AG09319 (cell line): ENCODE data around the gene ATP10B.

Experiments
- DNase-seq: peaks from one replicate; pipeline ENCODE4 v3.0.0-alpha.2; 2010; ENCODE audit warnings: low read depth; ENCODE audit errors: extremely low read depth
- TF ChIP-seq, protein P1 (sequence below): IDR thresholded peaks from 2 replicates; pipeline ENCODE4 v1.5.1; 2011; ENCODE audit warnings: low read depth, mild to moderate bottlenecking, inconsistent platforms, low read length, moderate library complexity

Gene ATP10B

DNA sequence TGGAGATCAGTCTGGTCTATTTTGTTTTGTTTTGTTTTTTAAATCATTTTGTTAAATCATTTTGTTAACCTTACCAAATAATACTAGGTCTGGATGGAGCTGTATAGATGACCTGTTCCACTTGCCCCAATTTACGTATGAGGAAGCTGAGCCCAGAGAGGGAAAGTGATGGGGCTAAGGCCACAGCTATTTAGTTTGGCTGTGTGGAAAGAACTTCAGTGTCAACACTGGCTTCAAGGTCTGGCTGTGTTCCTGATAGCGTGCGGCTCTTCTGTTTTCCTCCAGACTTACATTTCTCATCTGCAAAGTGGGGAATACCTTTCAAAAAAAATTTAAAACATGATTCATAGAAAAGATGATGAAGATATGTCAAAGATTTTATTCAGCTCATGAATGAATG is 317.9 kb downstream of the ATP10B start:
- DNase-seq, result no peak
- TF ChIP-seq, protein P1, sequence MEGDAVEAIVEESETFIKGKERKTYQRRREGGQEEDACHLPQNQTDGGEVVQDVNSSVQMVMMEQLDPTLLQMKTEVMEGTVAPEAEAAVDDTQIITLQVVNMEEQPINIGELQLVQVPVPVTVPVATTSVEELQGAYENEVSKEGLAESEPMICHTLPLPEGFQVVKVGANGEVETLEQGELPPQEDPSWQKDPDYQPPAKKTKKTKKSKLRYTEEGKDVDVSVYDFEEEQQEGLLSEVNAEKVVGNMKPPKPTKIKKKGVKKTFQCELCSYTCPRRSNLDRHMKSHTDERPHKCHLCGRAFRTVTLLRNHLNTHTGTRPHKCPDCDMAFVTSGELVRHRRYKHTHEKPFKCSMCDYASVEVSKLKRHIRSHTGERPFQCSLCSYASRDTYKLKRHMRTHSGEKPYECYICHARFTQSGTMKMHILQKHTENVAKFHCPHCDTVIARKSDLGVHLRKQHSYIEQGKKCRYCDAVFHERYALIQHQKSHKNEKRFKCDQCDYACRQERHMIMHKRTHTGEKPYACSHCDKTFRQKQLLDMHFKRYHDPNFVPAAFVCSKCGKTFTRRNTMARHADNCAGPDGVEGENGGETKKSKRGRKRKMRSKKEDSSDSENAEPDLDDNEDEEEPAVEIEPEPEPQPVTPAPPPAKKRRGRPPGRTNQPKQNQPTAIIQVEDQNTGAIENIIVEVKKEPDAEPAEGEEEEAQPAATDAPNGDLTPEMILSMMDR, result no peak

DNA sequence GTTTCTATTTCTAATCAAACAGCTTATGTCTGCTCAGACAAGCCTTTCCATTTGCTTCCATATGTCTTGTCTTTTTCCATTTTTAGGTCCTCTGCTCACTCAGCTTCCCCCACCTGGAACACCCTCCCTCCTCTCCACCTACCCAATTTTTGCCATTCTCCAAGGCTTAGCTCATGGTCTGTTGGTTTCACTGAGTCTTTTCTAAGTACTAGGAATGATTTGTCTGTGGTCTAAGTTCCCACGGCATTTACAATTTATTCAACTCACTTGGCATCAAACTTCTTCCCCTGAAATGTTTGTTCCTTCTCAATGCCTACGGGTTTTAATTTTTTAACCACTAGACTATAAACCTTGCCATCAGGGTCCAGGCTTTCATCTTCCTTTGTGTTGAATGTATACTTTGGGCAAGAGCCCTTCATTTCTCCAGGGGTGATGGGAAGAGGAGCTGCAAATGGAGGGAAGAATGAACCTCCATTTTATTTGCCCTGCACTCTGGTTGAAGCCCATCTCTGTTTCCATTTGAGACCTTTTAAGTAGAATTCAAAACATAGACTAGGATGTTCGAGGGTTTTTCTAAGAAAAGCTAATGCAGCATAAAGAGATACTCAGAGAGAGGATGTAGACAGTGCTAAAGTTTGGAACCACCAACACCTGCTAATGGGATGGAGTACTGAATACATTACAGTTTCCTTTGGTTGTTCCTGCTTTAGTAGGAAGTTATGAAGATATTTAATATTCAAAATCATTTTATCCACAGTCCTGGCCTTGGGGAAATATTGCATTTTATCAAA is 326.3 kb downstream of the ATP10B start:
- no peak for DNase-seq
- TF ChIP-seq, protein P1, result no peak

DNA sequence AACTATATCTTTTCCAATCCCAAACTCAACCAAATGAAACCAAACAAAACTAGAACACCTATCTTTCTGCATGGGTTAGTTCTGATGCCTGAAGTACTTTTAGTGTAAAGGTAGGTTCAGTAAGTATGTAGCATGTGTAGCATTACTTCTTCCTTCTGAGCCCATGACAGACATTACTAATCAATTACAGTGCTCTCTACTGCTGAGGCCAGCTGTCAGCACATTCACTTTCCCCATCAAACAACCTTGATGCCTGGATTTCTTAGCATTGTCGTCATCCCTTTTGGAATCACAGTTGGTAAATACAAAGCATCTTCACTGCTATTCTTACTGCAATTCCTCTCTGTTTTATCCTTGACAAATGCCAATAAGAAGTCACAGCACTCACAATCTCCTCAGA is 327.2 kb downstream of the ATP10B start:
- no peak for DNase-seq
- TF ChIP-seq, protein P1, result no peak

DNA sequence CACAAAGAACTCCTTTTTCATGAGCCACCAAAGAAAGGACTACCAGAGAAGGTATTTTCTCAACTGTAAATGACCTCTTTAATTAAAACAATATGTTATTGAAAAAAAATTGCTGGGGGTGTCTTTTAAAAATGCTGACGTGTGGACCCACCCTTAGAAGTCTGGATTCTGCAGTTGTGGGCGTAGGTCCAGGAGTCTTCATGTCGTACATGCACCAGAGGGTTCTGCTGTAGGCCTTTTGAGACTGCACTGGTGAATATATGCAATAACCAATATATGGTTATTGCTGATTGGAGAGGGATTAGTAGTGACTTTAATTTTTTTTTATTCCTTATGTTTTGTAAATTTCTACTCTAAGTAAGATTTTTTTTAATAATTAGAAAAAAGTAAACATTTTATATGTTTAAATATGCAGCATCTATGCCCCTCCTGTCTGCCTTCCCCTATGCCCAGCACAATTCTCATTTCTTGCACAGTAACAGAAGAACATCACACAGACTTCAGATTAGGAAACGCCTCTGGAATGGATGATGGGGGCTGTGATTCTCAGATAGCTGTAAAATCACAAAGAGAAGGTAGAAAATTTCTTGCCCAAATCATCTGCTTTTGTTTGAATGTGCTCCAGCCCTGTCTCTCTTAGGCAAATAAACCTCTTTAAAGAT is 328.4 kb downstream of the ATP10B start:
- DNase-seq, result no peak
- TF ChIP-seq, protein P1, result no peak

DNA sequence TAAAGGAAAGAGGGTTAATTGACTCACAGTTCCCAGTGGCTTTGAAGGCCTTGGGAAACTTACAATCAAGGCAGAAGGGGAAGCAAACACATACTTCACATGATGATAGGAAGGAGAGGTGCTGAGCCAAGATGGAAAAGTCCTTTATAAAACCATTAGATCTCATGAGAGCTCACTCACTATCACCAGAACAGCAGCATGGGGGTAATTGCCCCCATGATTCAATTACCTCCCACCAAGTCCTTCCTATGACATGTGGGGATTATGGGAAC is 330.7 kb downstream of the ATP10B start:
- TF ChIP-seq, protein P1, result no peak
- no peak for DNase-seq

DNA sequence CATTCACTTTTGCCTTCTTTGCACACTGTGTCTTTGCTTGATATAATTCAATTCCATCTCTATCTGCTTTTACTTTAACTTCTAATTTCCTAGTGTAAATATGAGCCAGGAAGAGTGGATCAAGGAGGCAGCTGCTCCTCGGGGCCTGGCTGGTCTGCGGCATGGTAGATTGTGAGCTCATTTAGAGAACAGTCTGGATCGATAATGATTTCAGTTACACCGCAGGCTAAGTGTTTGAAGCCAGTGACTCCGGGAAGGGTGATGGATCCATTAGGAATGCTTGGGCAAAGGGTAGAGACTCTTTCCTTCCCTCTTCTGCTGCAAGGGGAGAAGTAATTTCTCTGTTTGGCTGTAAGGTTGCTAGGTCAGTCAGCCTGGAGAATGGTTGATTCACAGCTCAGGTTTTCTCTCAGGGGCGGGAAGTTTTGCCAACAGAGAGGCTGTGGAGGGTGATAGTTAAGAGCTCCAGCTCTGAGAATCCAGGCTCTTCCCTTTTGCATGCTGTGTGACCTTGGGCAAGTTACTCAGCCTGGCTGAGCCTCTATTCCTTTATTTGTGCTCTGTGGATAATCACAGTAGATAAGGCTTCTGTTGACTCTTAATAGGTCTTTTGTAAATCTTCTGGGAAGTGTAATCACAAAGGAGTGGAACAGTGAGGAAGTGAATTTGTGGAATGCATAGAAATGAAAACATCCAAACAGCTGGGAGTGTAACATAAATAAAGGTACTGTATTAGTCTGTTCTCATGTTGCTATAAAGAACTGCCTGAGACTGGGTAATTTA is 331.2 kb downstream of the ATP10B start:
- DNase-seq, result no peak
- TF ChIP-seq, protein P1, result no peak
